ENCODE results near the gene WDR33. TPM values are rescaled to one million over a fixed set of nuclear protein-coding genes. Genes with fewer than 3 reads are reported as not detected.

WDR33 gene
- total and polyA plus RNA-seq, 2 of the 4 experiments (the other 2 are of a cell fraction): 19.6 to 41.2 TPM

GRCh38 chr2:127792805-127793204 is 18.2 kb downstream of the WDR33 start:
- WGBS, 2 experiments (ENCODE audit: extremely low coverage in 2 of 2, insufficient read length in 1 of 2): no CpG with 5 or more reads among the region's 4 CpGs
- TF ChIP-seq RCOR1 (IDR thresholded peaks at IDR 0.05; ENCODE audit: insufficient replicate concordance, low read length): no peak
- TF ChIP-seq MAFK (IDR thresholded peaks at IDR 0.05; ENCODE audit: low read depth, low read length): peak; percentile 65
- no peak for TF ChIP-seq MAZ (IDR thresholded peaks at IDR 0.05; ENCODE audit: borderline replicate concordance, low read depth, low read length)
- no peak for TF ChIP-seq CHD1 (IDR thresholded peaks at IDR 0.05; ENCODE audit: low read depth, low read length)

More at GRCh38 chr2:127792805-127793204, 18.2 kb downstream of the WDR33 start:
- no peak overlapping the region for H2AK5ac ChIP-seq (ENCODE audit: low read depth, low read length)
- in situ Hi-C loops (cut with MboI; ENCODE audit: low sequenced_read_pairs) (no loop called here), intact Hi-C loops (cut with micrococcal nuclease) (no loop called here), dilution Hi-C loops (cut with HindIII; ENCODE audit: low sequenced_read_pairs, unreplicated experiment) (no loop called here)
- no peak overlapping the region for H2BK15ac ChIP-seq (ENCODE audit: low read depth, low read length)
- H4K91ac ChIP-seq (ENCODE audit: insufficient read depth, low read depth, low read length): no peak overlapping the region
- no peak overlapping the region for H3K18ac ChIP-seq (ENCODE audit: low read depth, low read length)
- ATAC-seq (ENCODE audit: low read depth) (no peak), DNase-seq (no peak)
- no peaks in the 10 kb centered on the region for H3K27me3 ChIP-seq (ENCODE audit: control insufficient read depth, insufficient read depth, low read length)
- H4K20me1 ChIP-seq (ENCODE audit: insufficient read depth, low read length): peaks cover 61% of the 10 kb centered on the region
- BruUV-seq (replicated peaks): no TSS peak
- H2BK5ac ChIP-seq (ENCODE audit: low read depth, low read length, poor library complexity, severe bottlenecking): no peak overlapping the region
- no peaks in the 10 kb centered on the region for H3K9me3 ChIP-seq (ENCODE audit: control insufficient read depth, insufficient read depth, low read length)
- no peak overlapping the region for H3K14ac ChIP-seq (replicated peaks; ENCODE audit: low read depth, low read length)
- H2AFZ ChIP-seq (replicated peaks; ENCODE audit: low read length, poor library complexity): no peak overlapping the region
- ChIA-PET POLR2A (ENCODE audit: unreplicated experiment) (no interaction called here), CTCF (no interaction called here)
- H3K4ac ChIP-seq (ENCODE audit: low read depth, low read length): no peak overlapping the region
- no peak overlapping the region for H3K27ac ChIP-seq (ENCODE audit: insufficient read depth, low read length)
- H3K9me1 ChIP-seq (ENCODE audit: insufficient read depth, low read length): peaks cover 11% of the 10 kb centered on the region; the same call in 1 of the 2 replicates
- no peak overlapping the region for H3K4me2 ChIP-seq (ENCODE audit: low read depth, low read length)
- no peaks in the 10 kb centered on the region for H3K4me1 ChIP-seq (ENCODE audit: control insufficient read depth, insufficient read depth, low read length)
- no peak overlapping the region for H4K8ac ChIP-seq (ENCODE audit: low read depth in 2 of 2, low read length in 2 of 2)
- H2AK9ac ChIP-seq (replicated peaks; ENCODE audit: low read depth, low read length, poor library complexity): no peak overlapping the region
- H2BK20ac ChIP-seq (ENCODE audit: low read depth, low read length): no peak overlapping the region
- no peak overlapping the region for H3K4me3 ChIP-seq (ENCODE audit: insufficient read depth, low read depth, low read length)
- peaks cover 9% of the 10 kb centered on the region for H3K36me3 ChIP-seq (ENCODE audit: control insufficient read depth, insufficient read depth, low read length)
- H3K23ac ChIP-seq (ENCODE audit: low read depth, low read length): no peak overlapping the region
- peaks cover 0 to 54% of the 10 kb centered on the region in 2 experiments; a peak in 2 of 4 replicates for H3K79me1 ChIP-seq (ENCODE audit: low read depth in 1 of 2, low read length in 2 of 2)
- H3K9ac ChIP-seq (ENCODE audit: low read depth, low read length): no peak overlapping the region
- H3K56ac ChIP-seq (ENCODE audit: extremely low read depth, insufficient read depth, low read length): no peak overlapping the region
- no peak overlapping the region for H4K5ac ChIP-seq (ENCODE audit: low read depth, low read length)
- no peak overlapping the region for H2BK120ac ChIP-seq (ENCODE audit: low read depth, low read length)
